ENCODE measurements around the gene EPO.

EPO gene

DNA sequence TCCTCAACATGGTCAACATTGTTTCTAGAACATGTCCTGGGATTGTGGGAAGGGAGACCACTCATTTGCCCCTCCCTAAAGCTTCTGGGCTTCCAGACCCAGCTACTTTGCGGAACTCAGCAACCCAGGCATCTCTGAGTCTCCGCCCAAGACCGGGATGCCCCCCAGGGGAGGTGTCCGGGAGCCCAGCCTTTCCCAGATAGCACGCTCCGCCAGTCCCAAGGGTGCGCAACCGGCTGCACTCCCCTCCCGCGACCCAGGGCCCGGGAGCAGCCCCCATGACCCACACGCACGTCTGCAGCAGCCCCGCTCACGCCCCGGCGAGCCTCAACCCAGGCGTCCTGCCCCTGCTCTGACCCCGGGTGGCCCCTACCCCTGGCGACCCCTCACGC lies at the start of gene EPO:
TSS of gene EPO (plus strand) at position 190 of the 392 bp plus-strand sequence. CDS start 513 bp downstream, outside the sequence.
- no peak for DNase-seq

DNA sequence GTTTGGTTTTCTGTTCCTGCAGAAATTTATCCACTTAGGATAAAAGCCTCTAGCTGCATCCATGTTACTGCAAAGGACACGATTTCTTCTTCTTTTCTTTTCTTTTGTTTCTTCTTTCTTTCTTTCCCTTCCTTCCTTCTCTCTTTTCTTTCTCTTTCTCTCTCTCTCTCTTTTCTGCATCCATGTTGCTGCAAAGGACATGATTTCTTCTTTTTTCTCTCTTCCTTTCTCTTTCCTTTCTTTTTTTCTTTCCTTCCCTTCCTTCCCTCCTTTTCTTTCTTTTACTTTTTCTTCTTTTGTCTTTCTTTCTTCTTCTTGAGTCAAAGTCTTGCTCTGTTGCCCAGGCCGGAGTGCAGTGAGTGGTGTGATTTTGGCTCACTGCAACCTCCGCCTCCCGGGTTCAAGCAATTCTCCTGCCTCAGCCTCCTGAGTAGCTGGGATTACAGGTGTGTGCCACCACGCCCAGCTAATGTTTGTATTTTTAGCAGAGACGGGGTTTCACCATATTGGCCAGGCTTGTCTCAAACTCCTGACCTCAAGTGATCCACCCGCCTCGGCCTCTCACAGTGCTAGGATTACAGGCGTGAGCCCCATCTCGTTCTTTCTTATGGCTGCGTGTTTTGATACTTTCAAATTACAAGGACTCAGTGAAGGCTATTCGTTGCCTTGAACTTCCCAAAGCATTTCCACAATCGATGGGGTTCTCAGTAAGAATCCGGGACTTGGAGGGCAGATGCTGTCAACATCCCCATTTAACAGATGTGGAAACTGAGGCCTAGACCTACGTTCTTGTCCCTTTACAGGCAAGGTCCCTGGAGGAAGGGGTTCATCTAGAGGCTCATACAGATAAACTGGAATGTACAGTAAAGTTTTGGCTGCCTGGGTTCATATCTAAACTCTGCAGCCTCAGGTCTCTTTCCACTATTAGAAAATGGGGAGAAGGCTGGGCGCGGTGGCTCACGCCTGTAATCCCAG lies 48.6 kb upstream of the EPO start:
- no peak for DNase-seq

DNA sequence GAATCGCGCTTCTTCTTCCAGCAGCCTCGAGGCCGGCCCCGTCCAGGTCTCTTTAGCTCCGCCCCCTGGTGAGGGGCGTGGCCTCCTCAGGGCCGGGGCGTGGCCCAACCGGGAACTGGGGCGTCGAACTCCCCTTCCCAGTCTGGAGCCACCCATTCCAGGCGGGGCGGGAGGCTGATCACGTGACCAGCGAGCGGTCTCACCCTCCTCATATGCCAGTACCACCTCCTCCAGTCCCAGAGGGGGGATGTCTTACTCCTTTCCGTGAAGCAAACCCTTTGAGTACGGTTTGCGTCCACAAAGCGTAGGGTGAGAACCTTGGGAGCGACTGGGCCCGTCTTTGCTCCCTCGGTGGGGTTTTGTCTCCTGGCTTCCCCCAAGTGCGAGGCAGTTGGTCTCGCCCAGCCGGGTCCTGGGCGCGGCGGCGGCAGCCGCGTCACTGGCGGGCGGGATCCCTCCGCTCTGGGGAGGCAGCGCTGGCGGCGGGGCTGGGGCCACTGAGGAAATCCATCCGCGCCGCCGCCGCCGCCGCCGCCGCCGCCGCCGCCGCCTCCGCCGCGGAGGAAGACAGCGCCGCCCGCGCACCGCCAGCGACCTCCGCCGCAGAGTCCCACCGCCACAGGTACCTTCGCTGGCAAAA lies 46.8 kb upstream of the EPO start, which contains the start of gene GNB2:
TSS of gene GNB2 (plus strand) at position 439 of the 640 bp plus-strand sequence. CDS start 2,526 bp downstream, outside the sequence.
- peak; percentile 100 for DNase-seq

- DNase-seq, result peak; percentile 81
Measured at GRCh38 chr7:100673942-100674410, 46.3 kb upstream of the EPO start.

DNA sequence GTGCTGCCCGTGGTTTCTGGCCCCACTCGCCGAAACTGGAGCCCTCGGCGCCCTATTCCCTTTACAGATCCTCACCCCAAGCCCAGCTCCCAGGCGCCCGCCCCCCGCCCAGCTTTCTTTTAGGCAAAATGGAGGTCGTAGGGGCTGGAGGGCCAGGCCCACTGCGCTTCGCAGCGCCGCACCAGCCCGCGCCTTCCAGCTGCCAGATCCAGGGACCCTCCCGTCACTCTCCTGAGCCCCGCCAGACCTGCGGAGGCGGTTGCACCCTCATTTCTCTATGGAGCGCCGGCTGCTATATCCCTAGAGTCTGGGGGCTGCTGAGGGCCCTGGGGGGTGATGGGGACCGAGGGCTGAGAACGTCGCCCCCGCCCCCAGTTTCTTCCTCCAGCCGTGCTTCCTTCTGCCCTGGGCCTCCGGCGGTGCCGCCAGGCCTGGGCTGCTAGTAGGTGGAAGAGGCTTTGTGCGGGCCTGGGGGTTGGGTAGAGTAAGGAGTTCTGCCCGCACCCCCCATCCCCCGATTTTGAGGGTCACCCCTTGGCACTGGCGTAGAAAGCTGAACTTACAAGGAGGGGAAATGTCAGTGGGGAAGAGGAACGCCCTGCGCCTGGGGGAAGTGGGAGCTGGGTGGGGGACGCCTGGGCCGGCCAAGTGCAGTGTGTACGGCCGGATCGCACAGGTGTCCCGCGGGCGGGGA lies 45.7 kb upstream of the EPO start:
- peak; percentile 72 for DNase-seq

DNA sequence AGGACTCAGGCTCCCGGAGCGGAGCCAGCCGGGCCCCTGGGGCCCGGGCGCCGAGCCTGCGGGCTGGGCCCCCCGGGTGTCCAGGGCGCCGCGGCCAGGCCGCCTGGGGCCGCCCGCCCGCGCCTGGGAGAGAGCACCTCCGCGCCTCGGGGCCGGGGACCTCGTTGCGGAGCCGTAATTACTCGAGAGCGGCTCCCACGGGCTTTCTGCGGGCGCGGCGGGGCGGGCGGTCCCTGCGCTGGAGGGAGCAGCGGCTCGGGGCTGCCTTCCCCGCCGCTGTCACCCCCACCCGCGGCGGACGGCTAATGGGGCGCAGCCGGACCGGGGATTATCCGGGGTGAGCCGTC lies 45.2 kb upstream of the EPO start:
- peak; percentile 62 for DNase-seq

DNA sequence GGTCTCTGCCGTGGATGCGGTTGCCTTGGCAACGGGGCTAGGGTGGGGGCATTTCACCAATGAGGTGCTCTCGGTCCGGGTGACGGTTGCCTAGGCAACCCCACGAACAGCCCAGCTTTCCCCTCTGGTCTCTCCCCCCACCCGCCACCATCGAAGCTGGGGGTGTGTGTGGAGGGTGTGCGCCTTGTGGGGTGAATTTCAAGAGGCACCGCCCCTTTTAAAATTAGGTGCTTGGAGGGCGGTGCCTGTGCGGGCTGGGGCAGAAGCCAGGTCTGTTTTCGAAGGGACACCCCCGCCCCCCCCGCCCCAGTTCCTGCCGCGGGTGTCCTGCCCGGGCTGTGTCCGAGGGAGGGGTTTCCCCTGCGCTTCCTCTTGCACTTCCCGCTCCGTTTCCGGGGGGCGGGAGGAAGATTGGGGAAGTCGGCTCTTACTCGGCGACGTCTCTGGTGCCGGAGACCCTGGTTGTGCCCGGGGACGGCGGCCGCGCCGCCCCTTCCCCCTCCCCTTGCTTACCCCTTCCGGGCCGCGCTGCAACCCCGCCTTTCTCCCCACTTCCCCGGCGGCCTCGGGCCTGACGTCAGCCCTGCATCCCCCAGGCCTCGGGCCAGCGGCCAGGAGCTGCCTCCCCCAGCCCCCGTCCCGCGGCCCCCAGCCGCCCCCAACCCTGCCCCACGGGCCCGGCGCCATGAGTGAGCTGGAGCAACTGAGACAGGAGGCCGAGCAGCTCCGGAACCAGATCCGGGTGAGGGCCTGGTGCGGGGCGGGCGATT lies 44.5 kb upstream of the EPO start:
- peak; percentile 84 for DNase-seq

GRCh38 chr7:100676501-100677306 lies 43.6 kb upstream of the EPO start:
- DNase-seq, result no peak

DNA sequence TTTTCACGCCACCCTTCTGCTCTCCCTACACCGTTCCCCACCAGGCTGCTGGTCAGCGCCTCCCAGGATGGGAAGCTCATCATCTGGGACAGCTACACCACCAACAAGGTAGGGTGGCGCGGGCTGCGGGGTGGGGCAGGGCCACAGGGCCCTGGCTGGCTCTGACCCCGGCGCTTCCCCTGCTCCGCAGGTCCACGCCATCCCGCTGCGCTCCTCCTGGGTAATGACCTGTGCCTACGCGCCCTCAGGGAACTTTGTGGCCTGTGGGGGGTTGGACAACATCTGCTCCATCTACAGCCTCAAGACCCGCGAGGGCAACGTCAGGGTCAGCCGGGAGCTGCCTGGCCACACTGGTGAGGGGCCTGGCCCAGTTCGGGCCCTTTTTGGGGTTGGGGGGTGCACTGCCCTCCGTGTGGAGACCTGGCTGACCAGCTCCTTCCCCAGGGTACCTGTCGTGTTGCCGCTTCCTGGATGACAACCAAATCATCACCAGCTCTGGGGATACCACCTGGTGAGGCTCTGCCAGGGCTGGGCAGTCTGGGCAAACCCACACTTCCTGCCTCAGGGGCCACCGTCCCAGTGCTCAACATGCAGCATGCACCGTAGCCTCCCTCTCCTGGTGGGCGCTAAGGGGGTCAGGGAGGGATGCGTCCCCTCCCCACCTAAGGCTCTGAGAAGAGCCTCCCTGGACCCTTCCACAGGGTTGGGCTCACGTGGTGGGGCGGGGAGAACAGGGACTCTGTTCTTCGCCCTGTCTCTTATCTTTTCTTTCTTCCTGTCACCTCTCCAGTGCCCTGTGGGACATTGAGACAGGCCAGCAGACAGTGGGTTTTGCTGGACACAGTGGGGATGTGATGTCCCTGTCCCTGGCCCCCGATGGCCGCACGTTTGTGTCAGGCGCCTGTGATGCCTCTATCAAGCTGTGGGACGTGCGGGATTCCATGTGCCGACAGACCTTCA lies 42.7 kb upstream of the EPO start:
- DNase-seq, result no peak

GRCh38 chr7:100678291-100678984 lies 41.8 kb upstream of the EPO start:
- no peak for DNase-seq

- DNase-seq, result no peak
Measured at GRCh38 chr7:100679129-100679926, 40.9 kb upstream of the EPO start.

DNA sequence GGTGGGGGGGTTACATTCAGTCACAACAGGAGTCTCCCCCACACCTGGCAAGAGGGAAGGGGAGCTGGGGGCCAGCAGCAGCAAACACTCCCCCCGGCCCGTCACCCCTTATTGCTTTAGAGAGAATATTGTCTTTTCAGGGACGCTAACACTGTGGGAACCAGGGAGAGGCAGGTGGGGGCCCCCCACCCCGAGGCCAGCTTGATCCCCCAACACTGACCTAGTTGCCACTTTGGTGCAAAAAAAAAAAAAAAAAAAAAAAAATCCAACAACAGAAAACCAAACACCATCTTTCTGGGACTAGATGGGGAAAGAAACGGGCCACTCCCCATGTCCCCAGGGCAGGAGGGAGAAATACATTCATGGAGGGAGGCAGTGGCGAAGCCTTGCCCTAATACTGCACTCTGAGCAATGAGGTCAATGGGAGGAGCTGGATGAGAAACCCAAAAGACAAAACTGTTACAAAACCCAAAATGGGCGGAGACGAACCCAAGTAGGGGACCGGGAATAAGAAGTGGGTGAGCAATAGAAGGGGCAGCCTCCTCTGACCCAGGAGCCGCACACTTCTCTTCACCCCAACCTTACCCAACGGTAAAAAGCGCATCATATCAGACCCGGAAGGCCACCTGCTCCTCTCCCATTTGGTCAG lies 40.2 kb upstream of the EPO start:
- peak; percentile 49 for DNase-seq

- peak; percentile 49 for DNase-seq
Measured at GRCh38 chr7:100680576-100681271, 39.5 kb upstream of the EPO start.

DNA sequence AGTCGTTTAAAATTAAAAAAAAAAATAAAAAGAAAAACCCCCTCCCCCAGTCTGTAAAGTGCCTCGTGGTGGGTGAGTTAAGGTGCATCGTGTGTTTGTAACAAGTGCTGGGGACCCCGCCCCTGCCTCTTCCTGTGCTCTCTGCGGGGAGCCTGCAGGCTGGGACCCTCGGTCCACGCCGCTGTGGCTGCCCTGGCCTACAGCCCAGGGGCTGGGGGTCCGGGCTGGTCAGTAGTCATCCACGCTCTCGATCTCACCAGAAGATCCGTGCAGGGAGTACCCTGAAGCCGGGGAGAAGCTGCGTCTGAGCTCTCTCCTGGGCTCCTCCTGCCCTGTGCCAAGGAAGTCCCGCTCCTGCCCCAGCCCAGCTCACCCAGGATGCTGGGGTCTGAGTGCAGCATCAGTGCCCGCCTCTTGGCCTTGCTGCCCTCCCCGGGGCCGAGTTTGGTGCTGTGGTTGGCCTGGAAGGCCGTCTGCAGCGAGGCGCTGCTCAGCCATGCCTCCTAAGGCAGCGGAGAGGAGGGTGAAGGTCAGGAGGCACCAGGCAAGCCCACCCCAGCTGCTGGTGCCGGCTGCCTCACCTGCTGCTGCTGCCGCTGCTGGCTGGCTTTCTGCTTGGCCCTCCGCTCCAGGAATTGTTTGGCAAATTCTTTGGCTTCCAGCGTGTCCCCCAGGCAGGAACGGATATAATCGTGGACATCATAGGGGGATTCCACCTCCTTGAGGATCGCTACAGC lies 38.6 kb upstream of the EPO start:
- DNase-seq, result no peak

GRCh38 chr7:100682228-100682741 lies 38.0 kb upstream of the EPO start:
- no peak for DNase-seq

- DNase-seq, result no peak
Measured at GRCh38 chr7:100682991-100683658, 37.1 kb upstream of the EPO start.

Data from OCI-M1 (cell line).